ENCODE data around the gene SLC25A15.

SLC25A15 gene

DNA sequence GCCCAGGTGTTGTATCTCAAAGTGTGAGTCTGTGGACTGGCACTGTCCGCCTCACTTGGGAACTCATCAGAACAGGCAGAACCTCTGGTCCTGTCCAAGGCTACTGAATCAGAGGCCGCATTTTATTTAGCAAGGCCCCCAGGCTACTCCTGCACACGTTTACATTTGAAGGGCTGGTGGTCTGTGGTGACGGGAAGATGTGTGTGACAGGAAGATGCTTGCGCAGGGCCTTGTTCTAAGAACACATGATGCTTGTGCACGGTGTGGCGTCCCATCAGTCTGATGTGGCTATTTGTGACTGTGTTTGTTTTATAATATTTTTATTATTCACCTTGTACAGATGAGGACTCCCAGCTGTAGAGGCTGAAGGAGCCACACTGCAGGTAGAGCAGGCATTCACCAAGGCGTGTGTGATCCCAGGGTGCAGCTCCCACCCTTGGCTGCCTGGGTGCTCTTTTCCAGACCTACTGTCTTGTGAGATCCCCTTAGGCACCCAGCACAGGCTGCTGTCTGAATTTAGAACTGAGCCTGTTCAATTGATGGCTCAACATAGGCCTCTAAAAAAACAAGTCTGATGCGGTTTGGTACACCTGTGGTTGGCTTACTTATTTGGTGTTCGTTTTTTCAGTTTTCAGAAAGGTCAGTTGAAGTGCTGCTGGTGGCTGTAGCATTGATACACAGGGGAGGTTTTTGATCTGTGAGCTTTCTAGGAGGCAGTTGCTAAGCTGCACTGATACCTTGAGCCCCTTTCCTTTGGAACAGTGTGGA is 3.1 kb downstream of the SLC25A15 start:
- TF ChIP-seq, protein P1, sequence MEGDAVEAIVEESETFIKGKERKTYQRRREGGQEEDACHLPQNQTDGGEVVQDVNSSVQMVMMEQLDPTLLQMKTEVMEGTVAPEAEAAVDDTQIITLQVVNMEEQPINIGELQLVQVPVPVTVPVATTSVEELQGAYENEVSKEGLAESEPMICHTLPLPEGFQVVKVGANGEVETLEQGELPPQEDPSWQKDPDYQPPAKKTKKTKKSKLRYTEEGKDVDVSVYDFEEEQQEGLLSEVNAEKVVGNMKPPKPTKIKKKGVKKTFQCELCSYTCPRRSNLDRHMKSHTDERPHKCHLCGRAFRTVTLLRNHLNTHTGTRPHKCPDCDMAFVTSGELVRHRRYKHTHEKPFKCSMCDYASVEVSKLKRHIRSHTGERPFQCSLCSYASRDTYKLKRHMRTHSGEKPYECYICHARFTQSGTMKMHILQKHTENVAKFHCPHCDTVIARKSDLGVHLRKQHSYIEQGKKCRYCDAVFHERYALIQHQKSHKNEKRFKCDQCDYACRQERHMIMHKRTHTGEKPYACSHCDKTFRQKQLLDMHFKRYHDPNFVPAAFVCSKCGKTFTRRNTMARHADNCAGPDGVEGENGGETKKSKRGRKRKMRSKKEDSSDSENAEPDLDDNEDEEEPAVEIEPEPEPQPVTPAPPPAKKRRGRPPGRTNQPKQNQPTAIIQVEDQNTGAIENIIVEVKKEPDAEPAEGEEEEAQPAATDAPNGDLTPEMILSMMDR (IDR thresholded peaks at IDR 0.05; ENCODE audit: borderline replicate concordance, insufficient read depth, low read depth, low read length): no peak
- no peak overlapping the region for H3K4me3 ChIP-seq (ENCODE audit: low read depth, low read length)

DNA sequence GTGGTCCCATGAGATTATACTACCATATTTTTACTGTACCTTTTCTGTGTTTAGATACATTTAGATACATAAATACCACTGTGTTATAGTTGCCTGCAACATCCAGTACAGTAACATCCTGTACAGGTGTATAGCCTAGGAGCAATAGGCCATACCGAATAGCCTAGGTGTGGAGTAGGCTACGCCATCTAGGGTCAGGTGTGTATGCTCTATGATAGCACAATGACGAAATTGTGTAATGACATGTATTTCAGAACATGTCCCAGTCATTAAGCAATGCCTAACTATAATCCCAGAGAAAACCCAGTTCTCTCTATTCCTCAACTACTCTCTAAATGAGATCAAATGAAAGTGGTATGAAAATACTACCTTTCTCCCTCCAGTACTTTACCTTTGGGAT is 3.9 kb downstream of the SLC25A15 start:
- H3K4me3 ChIP-seq (ENCODE audit: low read depth, low read length): no peak overlapping the region
- TF ChIP-seq, protein P1 (IDR thresholded peaks at IDR 0.05; ENCODE audit: borderline replicate concordance, insufficient read depth, low read depth, low read length): no peak

DNA sequence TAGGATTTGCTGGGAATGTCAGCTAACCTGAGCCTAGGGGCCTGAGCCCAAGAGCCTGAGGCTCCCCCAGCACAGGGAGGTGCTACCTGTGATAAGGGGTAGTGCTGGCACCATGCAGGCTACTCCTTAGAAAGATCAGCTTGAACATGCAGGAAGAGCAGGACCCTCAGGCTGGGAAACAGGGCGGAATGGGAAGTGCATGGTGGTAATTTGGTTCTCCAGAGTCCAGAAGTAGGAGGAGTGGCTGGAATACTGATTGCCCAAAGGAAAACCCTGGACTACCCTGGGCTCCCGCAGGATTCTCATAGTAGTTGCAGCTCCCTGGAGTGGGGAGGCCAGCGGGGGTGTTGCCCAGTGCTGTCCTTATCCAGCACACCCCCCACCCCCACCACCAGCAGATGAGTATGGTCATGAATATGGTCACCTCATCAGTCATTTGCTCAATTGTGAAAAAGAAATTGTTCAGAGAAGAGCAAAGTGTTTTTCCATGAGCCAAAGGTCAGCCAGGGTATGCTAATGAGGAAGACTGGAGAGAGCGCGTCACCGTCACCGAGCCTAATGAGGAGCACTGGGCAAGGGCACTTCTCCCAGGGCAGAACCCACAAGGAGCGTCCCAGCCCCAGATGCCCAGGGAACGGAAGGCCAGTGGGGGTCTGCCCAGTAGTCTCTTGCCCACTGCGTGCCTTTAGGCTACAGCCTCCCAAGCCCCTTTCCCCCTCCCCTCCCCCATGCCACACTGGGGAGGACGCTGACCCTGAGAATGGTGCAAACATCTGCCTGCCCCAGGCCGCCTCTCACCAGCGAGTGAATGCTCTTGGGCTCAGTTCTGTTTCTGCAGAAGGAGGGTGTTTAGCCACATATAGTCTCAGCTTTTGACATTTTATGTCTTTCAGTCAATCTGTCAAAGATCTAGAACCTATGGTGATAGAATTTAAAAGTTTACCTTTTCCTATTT is 5.3 kb downstream of the SLC25A15 start:
- TF ChIP-seq, protein P1 (IDR thresholded peaks at IDR 0.05; ENCODE audit: borderline replicate concordance, insufficient read depth, low read depth, low read length): no peak

DNA sequence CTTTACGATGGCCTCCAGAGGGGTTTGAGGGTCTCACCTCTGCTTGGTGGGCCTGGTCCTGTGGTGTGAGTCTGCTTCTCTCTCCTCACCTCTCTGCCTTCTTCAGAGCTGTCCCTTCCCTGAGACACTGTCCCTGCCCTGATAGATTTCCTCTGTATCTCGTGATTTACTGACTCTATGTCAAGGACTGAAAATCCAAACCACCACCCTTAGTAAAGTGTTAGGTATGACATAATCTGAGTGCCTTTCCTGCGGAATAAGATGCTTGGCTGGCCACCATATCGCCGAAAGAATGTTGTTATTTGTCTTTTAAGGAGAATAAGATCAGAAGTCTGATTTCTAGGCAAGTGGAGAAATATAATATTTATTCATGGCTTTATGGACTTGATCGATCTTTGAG is 7.2 kb downstream of the SLC25A15 start:
- no peak overlapping the region for H3K4me3 ChIP-seq (ENCODE audit: low read depth, low read length)
- TF ChIP-seq, protein P1 (IDR thresholded peaks at IDR 0.05; ENCODE audit: borderline replicate concordance, insufficient read depth, low read depth, low read length): no peak

More for the DNA sequence above, 5.3 kb downstream of the SLC25A15 start:
- no peak overlapping the region for H3K4me3 ChIP-seq (ENCODE audit: low read depth, low read length)

DNA sequence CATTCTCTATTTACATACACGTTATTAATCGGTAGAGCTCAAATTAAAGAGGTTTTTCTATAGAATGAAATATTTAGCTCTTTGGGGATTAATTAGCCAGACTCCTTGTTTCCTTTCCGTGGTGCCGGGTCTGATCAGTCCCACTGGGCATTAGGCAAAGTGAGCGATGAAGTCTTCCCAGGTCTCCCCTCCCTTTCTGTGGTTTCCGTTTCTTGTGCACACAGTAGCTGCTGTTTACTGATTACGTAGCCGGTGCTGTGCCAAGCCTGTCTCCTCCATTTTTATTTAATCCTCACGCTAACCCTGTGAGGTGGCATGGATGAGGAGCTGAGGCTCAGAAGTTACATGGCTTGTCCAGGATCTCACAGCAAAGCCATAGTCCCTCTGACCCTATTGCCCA is 9.0 kb downstream of the SLC25A15 start:
- TF ChIP-seq, protein P1 (IDR thresholded peaks at IDR 0.05; ENCODE audit: borderline replicate concordance, insufficient read depth, low read depth, low read length): no peak
- H3K4me3 ChIP-seq (ENCODE audit: low read depth, low read length): no peak overlapping the region

DNA sequence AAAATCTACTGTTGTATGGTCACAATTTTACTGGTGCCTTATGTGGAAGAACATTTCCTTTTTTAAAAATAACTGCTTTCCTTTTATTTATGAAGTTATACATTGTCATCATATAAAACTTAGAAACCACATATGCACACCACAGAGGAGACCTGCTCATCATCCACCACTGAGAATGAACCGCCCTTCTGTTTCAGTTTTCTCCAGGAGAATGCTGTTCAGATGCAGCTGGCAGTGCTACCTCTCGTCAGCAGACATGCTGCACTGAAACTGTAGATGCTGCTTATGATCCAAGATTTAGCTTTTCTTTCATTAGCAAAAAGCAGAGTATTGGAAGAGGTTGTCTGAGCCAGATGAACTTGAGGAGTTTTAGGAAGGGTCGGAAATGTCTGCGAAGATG is 10.1 kb downstream of the SLC25A15 start:
- TF ChIP-seq, protein P1 (IDR thresholded peaks at IDR 0.05; ENCODE audit: borderline replicate concordance, insufficient read depth, low read depth, low read length): no peak
- no peak overlapping the region for H3K4me3 ChIP-seq (ENCODE audit: low read depth, low read length)

All from GM12875 (cell line).